H1 (cell line): ENCODE measurements around the gene PTER. TPM values are rescaled to one million over a fixed set of nuclear protein-coding genes. Genes with fewer than 3 reads are reported as not detected.
A peak's percentile ranks its signal among the peaks of the same experiment; 100 is the strongest.

ENCODE experiments used
- CTCF ChIA-PET: fragments of 300-600 bp; sonication (Branson Sonifier 250); formaldehyde crosslinking; loops from one replicate; lab custom pipeline; 2021; ENCODE audit not compliant: partially characterized antibody; lab: Charles Lee
- POLR2A ChIA-PET: fragments of 300-600 bp; sonication (Branson Sonifier 250); formaldehyde crosslinking; loops from one replicate; lab custom pipeline; 2021; ENCODE audit warnings: inconsistent platforms; ENCODE audit not compliant: partially characterized antibody; lab: Charles Lee
- DNase-seq, 2 experiments: peaks; one replicate each; pipeline versions ENCODE4 v3.0.0 to v3.0.0-alpha.2; 2010 to 2022; ENCODE audit warnings: low spot score in 2 of 2, low read depth in 1 of 2, mixed read lengths in 1 of 2
- FAIRE-seq: peaks from 2 replicates; lab custom pipeline; 2011; peaks lifted over from hg19 to GRCh38; lab: Jason Lieb, UNC
- H2AFZ ChIP-seq: 2 replicates; pipeline ENCODE4 v1.8.1; 2012; ENCODE audit warnings: low read length, inconsistent platforms
- H2AK5ac ChIP-seq: 2 replicates; pipeline ENCODE4 v1.6.1; 2013; ENCODE audit warnings: low read depth, low read length
- H2BK120ac ChIP-seq: replicated peaks from 2 replicates; pipeline ENCODE3; 2013; ENCODE audit warnings: low read depth, low read length, inconsistent platforms
- H2BK12ac ChIP-seq: 2 replicates; pipeline ENCODE4 v1.6.1; 2013; ENCODE audit warnings: low read depth, low read length
- H2BK15ac ChIP-seq: 2 replicates; pipeline ENCODE4 v1.6.1; 2013; ENCODE audit warnings: low read length
- H2BK20ac ChIP-seq: 2 replicates; pipeline ENCODE4 v1.6.1; 2013; ENCODE audit warnings: low read length
- H2BK5ac ChIP-seq: 2 replicates; pipeline ENCODE4 v1.6.1; 2013; ENCODE audit warnings: low read depth, low read length
- H3K14ac ChIP-seq: 2 replicates; pipeline ENCODE4 v1.6.1; 2013; ENCODE audit warnings: inconsistent platforms; ENCODE audit not compliant: insufficient read length
- H3K18ac ChIP-seq: 2 replicates; pipeline ENCODE4 v1.6.1; 2013; ENCODE audit warnings: low read length; ENCODE audit errors: extremely low read depth
- H3K23ac ChIP-seq: 2 replicates; pipeline ENCODE4 v1.6.1; 2013; ENCODE audit warnings: inconsistent platforms; ENCODE audit not compliant: insufficient read length
- H3K23me2 ChIP-seq: 2 replicates; pipeline ENCODE4 v1.6.1; 2013; ENCODE audit warnings: low read depth, low read length
- H3K27ac ChIP-seq: 2 replicates; pipeline ENCODE4 v1.6.1; 2011; ENCODE audit warnings: low read depth, low read length, inconsistent platforms
- H3K27me3 ChIP-seq, 4 experiments: replicated peaks in 1 of 4; 1 replicate in 1 of 4; 2 replicates in 3 of 4; pipeline versions ENCODE4 v1.6.1 to v1.8.1; 2011 to 2013; ENCODE audit warnings: low read length in 3 of 4, mild to moderate bottlenecking in 3 of 4, inconsistent platforms in 2 of 4, mixed read lengths in 2 of 4, moderate library complexity in 1 of 4; ENCODE audit not compliant: control insufficient read depth in 3 of 4, insufficient read depth in 3 of 4; ENCODE audit errors: extremely low read depth in 1 of 4
- H3K36me3 ChIP-seq, 4 experiments: 2 replicates each; pipeline versions ENCODE4 v1.6.1 to v1.8.1; 2011 to 2013; ENCODE audit warnings: mild to moderate bottlenecking in 4 of 4, low read length in 3 of 4, moderate library complexity in 2 of 4, control low read depth in 1 of 4, inconsistent platforms in 1 of 4; ENCODE audit not compliant: insufficient read depth in 4 of 4, control insufficient read depth in 2 of 4
- H3K4ac ChIP-seq: replicated peaks from 2 replicates; pipeline ENCODE3; 2013; ENCODE audit warnings: low read length, low read depth, mixed read lengths, inconsistent platforms; ENCODE audit not compliant: insufficient read length
- H3K4me1 ChIP-seq, 4 experiments: replicated peaks in 1 of 4; 1 replicate in 1 of 4; 2 replicates in 3 of 4; pipeline versions ENCODE4 v1.6.1 to v1.8.1; 2011 to 2013; ENCODE audit warnings: low read length in 3 of 4, inconsistent platforms in 2 of 4, mixed read lengths in 1 of 4; ENCODE audit not compliant: insufficient read depth in 4 of 4, control insufficient read depth in 3 of 4
- H3K4me2 ChIP-seq, 2 experiments: 2 replicates each; pipeline versions ENCODE4 v1.6.1 to v1.8.1; 2011 to 2013; ENCODE audit warnings: low read depth in 2 of 2, low read length in 2 of 2, control low read depth in 1 of 2, inconsistent platforms in 1 of 2, mild to moderate bottlenecking in 1 of 2; ENCODE audit not compliant: insufficient read depth in 1 of 2
- H3K4me3 ChIP-seq, 4 experiments: fragments of 200-600, 300-600 bp in 1 of 4; sonication (generic), shearing (Covaris generic), sonication (Bioruptor Twin) in 1 of 4; 2 replicates each; pipeline versions ENCODE4 v1.5.1 to v1.8.1; 2011 to 2016; ENCODE audit warnings: low read length in 4 of 4, low read depth in 3 of 4, control low read depth in 2 of 4, inconsistent platforms in 2 of 4, mild to moderate bottlenecking in 2 of 4, mixed read lengths in 1 of 4, moderate library complexity in 1 of 4; ENCODE audit not compliant: insufficient read depth in 2 of 4; ENCODE audit errors: extremely low read depth in 1 of 4
- H3K56ac ChIP-seq: replicated peaks from 2 replicates; pipeline ENCODE3; 2013; ENCODE audit warnings: low read depth, mild to moderate bottlenecking, mixed read lengths, low read length, inconsistent platforms; ENCODE audit not compliant: insufficient read length
- H3K79me1 ChIP-seq: 2 replicates; pipeline ENCODE4 v1.6.1; 2013; ENCODE audit warnings: low read depth, low read length, control low read depth
- H3K79me2 ChIP-seq, 2 experiments: 2 replicates each; pipeline versions ENCODE4 v1.6.1 to v1.8.1; 2012 to 2013; ENCODE audit warnings: low read length in 2 of 2, mild to moderate bottlenecking in 2 of 2, inconsistent platforms in 1 of 2; ENCODE audit not compliant: insufficient read depth in 2 of 2, control insufficient read depth in 1 of 2
- H3K9ac ChIP-seq, 4 experiments: replicated peaks in 1 of 4; 1 replicate in 1 of 4; 2 replicates in 3 of 4; pipeline versions ENCODE4 v1.6.1 to v1.8.1; 2011 to 2013; ENCODE audit warnings: low read depth in 3 of 4, low read length in 3 of 4, control low read depth in 2 of 4, mild to moderate bottlenecking in 2 of 4, moderate library complexity in 2 of 4, inconsistent platforms in 1 of 4; ENCODE audit errors: extremely low read depth in 1 of 4
- H3K9me3 ChIP-seq, 2 experiments: 2 replicates each; pipeline versions ENCODE4 v1.6.1 to v1.8.1; 2012 to 2013; ENCODE audit warnings: mild to moderate bottlenecking in 2 of 2, moderate library complexity in 2 of 2, control low read depth in 1 of 2, inconsistent platforms in 1 of 2, low read depth in 1 of 2, low read length in 1 of 2, mixed read lengths in 1 of 2; ENCODE audit not compliant: insufficient read depth in 2 of 2
- H4K20me1 ChIP-seq, 2 experiments: replicated peaks in 1 of 2; 2 replicates each; pipeline versions ENCODE3 to v1.8.1; 2011 to 2013; ENCODE audit warnings: inconsistent platforms in 2 of 2, low read length in 2 of 2, mild to moderate bottlenecking in 1 of 2; ENCODE audit not compliant: insufficient read depth in 2 of 2, control insufficient read depth in 1 of 2
- H4K5ac ChIP-seq: 2 replicates; pipeline ENCODE4 v1.6.1; 2013; ENCODE audit warnings: low read length, low read depth, mixed read lengths, inconsistent platforms; ENCODE audit not compliant: insufficient read length
- H4K8ac ChIP-seq: 2 replicates; pipeline ENCODE4 v1.8.0; 2013; ENCODE audit warnings: mild to moderate bottlenecking, moderate library complexity, low read length, inconsistent platforms; ENCODE audit not compliant: insufficient read depth; ENCODE audit errors: extremely low read depth
- H4K91ac ChIP-seq: replicated peaks from 2 replicates; pipeline ENCODE3; 2013; ENCODE audit warnings: low read length, mixed read lengths, inconsistent platforms; ENCODE audit not compliant: insufficient read length
- ASH2L ChIP-seq: fragments of 200-600, 300-600 bp; sonication (generic); IDR thresholded peaks from one replicate; pipeline ENCODE4 v1.7.1; 2017; ENCODE audit warnings: low read length
- CBX5 ChIP-seq: fragments of 300-800, 300-1000 bp; sonication (generic); IDR thresholded peaks from 2 replicates; pipeline ENCODE4 v1.7.1; 2016; ENCODE audit warnings: antibody characterized with exemption, low read length, low read depth
- CHD2 ChIP-seq: IDR thresholded peaks from 2 replicates; pipeline ENCODE4 v1.6.1; 2012; ENCODE audit warnings: low read length, improper control_type of control experiment
- CTBP2 ChIP-seq: IDR thresholded peaks from 2 replicates; pipeline ENCODE4 v1.7.0; 2011; ENCODE audit warnings: borderline replicate concordance, mild to moderate bottlenecking, moderate library complexity, mixed read lengths, low read length; ENCODE audit not compliant: insufficient read depth, insufficient read length
- KDM4A ChIP-seq: IDR thresholded peaks from one replicate; pipeline ENCODE4 v1.7.1; 2012; ENCODE audit warnings: low read depth, mild to moderate bottlenecking, moderate library complexity, low read length, inconsistent platforms; ENCODE audit not compliant: severe bottlenecking
- RBBP5 ChIP-seq: IDR thresholded peaks from 2 replicates; pipeline ENCODE4 v1.7.1; 2012; ENCODE audit warnings: low read depth, mild to moderate bottlenecking, inconsistent platforms, low read length, moderate library complexity, borderline replicate concordance
- RXRA ChIP-seq: IDR thresholded peaks from 2 replicates; pipeline ENCODE4 v1.6.1; 2011; ENCODE audit warnings: low read depth, mild to moderate bottlenecking, low read length, moderate library complexity; ENCODE audit not compliant: insufficient read depth
- SP2 ChIP-seq: IDR thresholded peaks from 2 replicates; pipeline ENCODE4 v1.6.1; 2012; ENCODE audit warnings: mild to moderate bottlenecking, low read length, inconsistent platforms
- WGBS, 2 experiments: shearing (Covaris generic) in 1 of 2; methylation state at CpG; one replicate each; pipeline versions ENCODE4 v1.1.6 to v1.1.7; 2013 to 2015; ENCODE audit warnings: low lambda C conversion rate in 2 of 2, mixed read lengths in 2 of 2, inconsistent platforms in 1 of 2, low coverage in 1 of 2, missing lambda C conversion rate in 1 of 2; ENCODE audit not compliant: insufficient replicate concordance in 2 of 2, insufficient coverage in 1 of 2, insufficient read length in 1 of 2; ENCODE audit errors: extremely low coverage in 1 of 2, missing lambda C conversion rate in 1 of 2; 5-methylcytosine and 5-hydroxymethylcytosine counted together
- polyA plus RNA-seq, 7 experiments: library from polyadenylated mRNA; depleted of rRNA in 3 of 7; stranded (reverse) in 5 of 7; unstranded in 2 of 7; fragments of >200 nt in 5 of 7; fragments of 200-250 nt in 2 of 7; gene quantifications; 1 replicate in 5 of 7; 2 replicates in 1 of 7; 4 replicates in 1 of 7; pipeline versions ENCODE4 v1.2.1 to v1.2.3, GENCODE V29; 2011 to 2013; ENCODE audit warnings: missing spikeins in 2 of 7, mixed read lengths in 2 of 7
- total RNA-seq: library from RNA; stranded (reverse); fragmentation: NEBNext Ultra II Directional; extraction: Animal tissue kit (Norgen Biotek cat#: 25700); gene quantifications from 2 replicates; pipeline ENCODE4 v1.2.1, GENCODE V29; 2021
- TF ChIP-seq, protein P1 (sequence below): IDR thresholded peaks from 2 replicates; pipeline ENCODE4 v1.6.1; 2012; ENCODE audit warnings: inconsistent platforms
- TF ChIP-seq, protein P2 (sequence below), 3 experiments: IDR thresholded peaks; 1 replicate in 2 of 3; 2 replicates in 1 of 3; pipeline versions ENCODE4 v1.5.1 to v1.6.1; 2011; ENCODE audit warnings: low read length in 3 of 3, mild to moderate bottlenecking in 3 of 3, inconsistent platforms in 2 of 3, low read depth in 1 of 3, moderate library complexity in 1 of 3; ENCODE audit not compliant: insufficient read depth in 1 of 3; ENCODE audit errors: control extremely low read depth in 1 of 3

The PTER gene
- total and polyA plus RNA-seq, 2 of the 8 experiments (the other 6 are each of a cell fraction or from before 2014, with no cell fraction given): 4.4 to 7.8 TPM

DNA sequence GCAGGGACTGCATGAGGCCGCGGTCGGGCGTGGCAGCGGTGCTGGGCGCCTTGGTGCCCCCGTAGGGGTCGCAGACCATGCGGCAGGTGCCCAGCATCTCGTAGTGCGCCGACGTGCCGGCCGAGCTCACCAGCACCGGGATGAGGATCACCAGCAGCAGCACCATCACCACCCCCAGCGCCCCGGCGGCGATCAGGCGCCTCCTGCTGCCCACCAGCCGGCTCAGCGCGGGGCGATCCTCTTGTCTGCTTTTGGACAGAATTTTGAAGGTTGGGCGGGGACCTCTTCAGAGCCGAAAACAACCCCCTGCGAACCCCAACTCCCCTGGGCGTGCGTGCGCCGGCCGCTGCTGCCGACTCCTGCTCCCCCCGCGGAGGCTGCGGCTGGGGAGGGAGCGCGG is 84.1 kb downstream of the PTER start:
- H3K4me2 ChIP-seq: peak overlapping the region; percentile 92 to 93
- peaks cover 14 to 48% (median 35%) of the 10 kb centered on the region in 4 experiments for H3K27me3 ChIP-seq
- H3K79me2 ChIP-seq: no peaks in the 10 kb centered on the region
- H3K27ac ChIP-seq: no peak overlapping the region
- 2% methylated on average over 12 of the region's 39 CpGs; no CpG with 5 or more reads in 1 of the 2 experiments for WGBS, 2 experiments
- peak overlapping the region; percentile 52 to 72 (median 60) for H3K4me3 ChIP-seq
- H3K36me3 ChIP-seq: no peaks in the 10 kb centered on the region
- H3K56ac ChIP-seq: no peak overlapping the region
- no peak overlapping the region for H3K9ac ChIP-seq
- H2BK120ac ChIP-seq: no peak overlapping the region
- H4K20me1 ChIP-seq: peaks cover 0 to 3% of the 10 kb centered on the region in 2 experiments
- H3K79me1 ChIP-seq: no peaks in the 10 kb centered on the region
- ChIA-PET CTCF (interaction anchor here (0.6 to 1.9 kb wide), 3 partner anchors 118 to 408 kb away, joined by 3 to 4 read pairs (median 3); no protein-coding TSS in a partner anchor), POLR2A (interaction anchor here (0.7 kb wide), 1 partner anchor 630 kb away, joined by 3 read pairs; no protein-coding TSS in a partner anchor)
- DNase-seq (peak in 1 of 2 experiments; percentile 77), FAIRE-seq (no peak)
- no peaks in the 10 kb centered on the region for H3K9me3 ChIP-seq
- H4K8ac ChIP-seq: no peak overlapping the region; the same call in 1 of the 2 replicates
- H3K23ac ChIP-seq: no peak overlapping the region
- no peak overlapping the region for H2BK12ac ChIP-seq
- no peak overlapping the region for H3K18ac ChIP-seq
- no peak overlapping the region for H2BK15ac ChIP-seq
- H3K14ac ChIP-seq: no peak overlapping the region
- peaks cover 4 to 14% (median 6%) of the 10 kb centered on the region in 4 experiments for H3K4me1 ChIP-seq
- no peak overlapping the region for H2AFZ ChIP-seq
- no peak overlapping the region for H3K4ac ChIP-seq
- peak overlapping the region; percentile 7 for H4K5ac ChIP-seq
- peaks cover 7% of the 10 kb centered on the region; the same call in 1 of the 2 replicates for H3K23me2 ChIP-seq
- no peak overlapping the region for H2BK5ac ChIP-seq
- H2BK20ac ChIP-seq: no peak overlapping the region
- no peak overlapping the region for H4K91ac ChIP-seq
- no peak overlapping the region for H2AK5ac ChIP-seq
- TF ChIP-seq, protein P1, sequence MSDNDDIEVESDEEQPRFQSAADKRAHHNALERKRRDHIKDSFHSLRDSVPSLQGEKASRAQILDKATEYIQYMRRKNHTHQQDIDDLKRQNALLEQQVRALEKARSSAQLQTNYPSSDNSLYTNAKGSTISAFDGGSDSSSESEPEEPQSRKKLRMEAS: no peak; the same call in 1 of the 2 replicates
- TF ChIP-seq RBBP5: peak; percentile 79; the same call in 1 of the 2 replicates
- TF ChIP-seq RXRA: no peak
- peak; percentile 32 for TF ChIP-seq KDM4A
- TF ChIP-seq SP2: no peak
- TF ChIP-seq CTBP2: no peak
- TF ChIP-seq ASH2L: no peak
- no peak for TF ChIP-seq CHD2
- TF ChIP-seq CBX5: no peak
- TF ChIP-seq, protein P2, sequence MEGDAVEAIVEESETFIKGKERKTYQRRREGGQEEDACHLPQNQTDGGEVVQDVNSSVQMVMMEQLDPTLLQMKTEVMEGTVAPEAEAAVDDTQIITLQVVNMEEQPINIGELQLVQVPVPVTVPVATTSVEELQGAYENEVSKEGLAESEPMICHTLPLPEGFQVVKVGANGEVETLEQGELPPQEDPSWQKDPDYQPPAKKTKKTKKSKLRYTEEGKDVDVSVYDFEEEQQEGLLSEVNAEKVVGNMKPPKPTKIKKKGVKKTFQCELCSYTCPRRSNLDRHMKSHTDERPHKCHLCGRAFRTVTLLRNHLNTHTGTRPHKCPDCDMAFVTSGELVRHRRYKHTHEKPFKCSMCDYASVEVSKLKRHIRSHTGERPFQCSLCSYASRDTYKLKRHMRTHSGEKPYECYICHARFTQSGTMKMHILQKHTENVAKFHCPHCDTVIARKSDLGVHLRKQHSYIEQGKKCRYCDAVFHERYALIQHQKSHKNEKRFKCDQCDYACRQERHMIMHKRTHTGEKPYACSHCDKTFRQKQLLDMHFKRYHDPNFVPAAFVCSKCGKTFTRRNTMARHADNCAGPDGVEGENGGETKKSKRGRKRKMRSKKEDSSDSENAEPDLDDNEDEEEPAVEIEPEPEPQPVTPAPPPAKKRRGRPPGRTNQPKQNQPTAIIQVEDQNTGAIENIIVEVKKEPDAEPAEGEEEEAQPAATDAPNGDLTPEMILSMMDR (IDR thresholded peaks at IDR 0.05; ENCODE audit: control extremely low read depth in 1 of 3, insufficient read depth in 1 of 3, low read depth in 1 of 3, low read length in 3 of 3): peak; percentile 34 to 41 (median 39)
